Measurements from ENCODE around the gene GPAM. TPM values are rescaled to one million over a fixed set of nuclear protein-coding genes. Genes with fewer than 3 reads are reported as not detected.
"Not testable (repeated sequence)": the region's sequence is repeated elsewhere in the genome, so short reads cannot be mapped to it uniquely, and the experiment has no call there.

The GPAM gene
- polyA plus RNA-seq, 1 of the 3 experiments (the other 2 are of a cell fraction), result 2.1 TPM

- peaks cover 0 to 11% of the 10 kb centered on the region in 2 experiments; a peak in 1 of 4 replicates for H3K4me1 ChIP-seq (ENCODE audit: control insufficient read depth in 1 of 2, insufficient read depth in 2 of 2, low read depth in 1 of 2, low read length in 1 of 2)
- H4K20me1 ChIP-seq (ENCODE audit: insufficient read depth), result no peaks in the 10 kb centered on the region
- no peaks in the 10 kb centered on the region for H3K9me2 ChIP-seq
- no peak overlapping the region for H3K4me2 ChIP-seq
- WGBS (ENCODE audit: low lambda C conversion rate), result 24% methylated on average over 1 of the region's 1 CpG
- no peaks in the 10 kb centered on the region for H3K79me2 ChIP-seq (ENCODE audit: insufficient read depth)
- DNase-seq, result no peak
- H3K27ac ChIP-seq (ENCODE audit: low read depth in 2 of 2, low read length in 1 of 2), result no peak overlapping the region
- CTCF ChIA-PET, result interaction anchor here (0.8 to 1.9 kb wide), 3 partner anchors 16 to 113 kb away, joined by 3 to 4 read pairs (median 3); no protein-coding TSS in a partner anchor
- no peak overlapping the region for H2AFZ ChIP-seq (ENCODE audit: low read depth)
- TF ChIP-seq USF1 (IDR thresholded peaks at IDR 0.05; ENCODE audit: borderline replicate concordance, low read depth), result no peak
- no peak for TF ChIP-seq ELF1 (IDR thresholded peaks at IDR 0.05)
- TF ChIP-seq ZBTB33 (IDR thresholded peaks at IDR 0.05; ENCODE audit: borderline replicate concordance, low read depth), result no peak
- TF ChIP-seq TAF1 (IDR thresholded peaks at IDR 0.05; ENCODE audit: borderline replicate concordance, low read depth, low read length), result no peak
- no peak for TF ChIP-seq CTCF (IDR thresholded peaks at IDR 0.05)
- TF ChIP-seq TEAD4 (IDR thresholded peaks at IDR 0.05; ENCODE audit: borderline replicate concordance, insufficient read depth), result no peak
- no peak for TF ChIP-seq FOXJ3 (CRISPR knock-in tag; IDR thresholded peaks at IDR 0.05)
- TF ChIP-seq YY1 (IDR thresholded peaks at IDR 0.05; ENCODE audit: low read depth), result no peak
- no peak for TF ChIP-seq RAD21 (IDR thresholded peaks at IDR 0.05; ENCODE audit: low read length)
- TF ChIP-seq JUND (IDR thresholded peaks at IDR 0.05), result no peak
- TF ChIP-seq GATA2 (CRISPR knock-in tag; IDR thresholded peaks at IDR 0.05), result no peak
- H3K36me3 ChIP-seq (replicated peaks in 1 of 2; ENCODE audit: control insufficient read depth in 1 of 2, insufficient read depth in 2 of 2, low read length in 1 of 2), result no peaks in the 10 kb centered on the region
- H3K9ac ChIP-seq, result no peak overlapping the region
- H3K27me3 ChIP-seq (ENCODE audit: insufficient read depth), result no peaks in the 10 kb centered on the region
- no peak overlapping the region for H3K4me3 ChIP-seq (ENCODE audit: low read depth in 2 of 2, low read length in 1 of 2)
- H3F3A ChIP-seq (replicated peaks; ENCODE audit: insufficient read depth), result no peaks in the 10 kb centered on the region
- no peaks in the 10 kb centered on the region for H3K9me3 ChIP-seq
- POLR2A ChIA-PET, result no interaction called here
Observed at GRCh38 chr10:112202076-112202475, 18.5 kb upstream of the GPAM start.

GRCh38 chr10:112201334-112201733, 17.8 kb upstream of the GPAM start:
- no peak overlapping the region for H2AFZ ChIP-seq (ENCODE audit: low read depth)
- H3F3A ChIP-seq (replicated peaks; ENCODE audit: insufficient read depth), result no peaks in the 10 kb centered on the region
- WGBS (ENCODE audit: low lambda C conversion rate), result 8% methylated on average over 1 of the region's 1 CpG
- no peaks in the 10 kb centered on the region for H3K79me2 ChIP-seq (ENCODE audit: insufficient read depth)
- no peaks in the 10 kb centered on the region for H3K36me3 ChIP-seq (replicated peaks in 1 of 2; ENCODE audit: control insufficient read depth in 1 of 2, insufficient read depth in 2 of 2, low read length in 1 of 2)
- DNase-seq, result no peak
- no peaks in the 10 kb centered on the region for H3K9me3 ChIP-seq
- CTCF ChIA-PET, result interaction anchor here (0.8 to 1.9 kb wide), 3 partner anchors 15 to 114 kb away, joined by 3 to 4 read pairs (median 3); no protein-coding TSS in a partner anchor
- no peak overlapping the region for H3K4me2 ChIP-seq
- no peaks in the 10 kb centered on the region for H3K27me3 ChIP-seq (ENCODE audit: insufficient read depth)
- TF ChIP-seq MEF2A (IDR thresholded peaks at IDR 0.05; ENCODE audit: borderline replicate concordance, low read depth), result no peak
- no peaks in the 10 kb centered on the region for H3K9me2 ChIP-seq
- no peak overlapping the region for H3K9ac ChIP-seq
- no peak overlapping the region; a peak in 1 of 4 replicates for H3K27ac ChIP-seq (ENCODE audit: low read depth in 2 of 2, low read length in 1 of 2)
- peaks cover 0 to 11% of the 10 kb centered on the region in 2 experiments; a peak in 1 of 4 replicates for H3K4me1 ChIP-seq (ENCODE audit: control insufficient read depth in 1 of 2, insufficient read depth in 2 of 2, low read depth in 1 of 2, low read length in 1 of 2)
- H4K20me1 ChIP-seq (ENCODE audit: insufficient read depth), result no peaks in the 10 kb centered on the region
- H3K4me3 ChIP-seq (ENCODE audit: low read depth in 2 of 2, low read length in 1 of 2), result no peak overlapping the region
- POLR2A ChIA-PET, result interaction anchor here (1.6 kb wide), 1 partner anchor 8 kb away, joined by 7 read pairs; no protein-coding TSS in a partner anchor

GRCh38 chr10:112200259-112200658, 16.7 kb upstream of the GPAM start:
- not testable (repeated sequence) for H3K36me3 ChIP-seq (replicated peaks in 1 of 2; ENCODE audit: control insufficient read depth in 1 of 2, insufficient read depth in 2 of 2, low read length in 1 of 2); H2AFZ ChIP-seq (ENCODE audit: low read depth); H3K27me3 ChIP-seq (ENCODE audit: insufficient read depth); H3K79me2 ChIP-seq (ENCODE audit: insufficient read depth); H3K4me2 ChIP-seq; H3F3A ChIP-seq (replicated peaks; ENCODE audit: insufficient read depth); H4K20me1 ChIP-seq (ENCODE audit: insufficient read depth); H3K9me2 ChIP-seq; H3K4me3 ChIP-seq (ENCODE audit: low read depth in 2 of 2, low read length in 1 of 2); DNase-seq; H3K27ac ChIP-seq (ENCODE audit: low read depth in 2 of 2, low read length in 1 of 2); H3K9ac ChIP-seq; H3K9me3 ChIP-seq
- 12% methylated on average over 5 of the region's 5 CpGs for WGBS (ENCODE audit: low lambda C conversion rate)
- CTCF ChIA-PET, result interaction anchor here (0.9 to 1.9 kb wide), 3 partner anchors 9 to 115 kb away, joined by 4 to 5 read pairs (median 4); no protein-coding TSS in a partner anchor
- peaks cover 0 to 11% of the 10 kb centered on the region in 2 experiments; a peak in 1 of 4 replicates for H3K4me1 ChIP-seq (ENCODE audit: control insufficient read depth in 1 of 2, insufficient read depth in 2 of 2, low read depth in 1 of 2, low read length in 1 of 2)
- POLR2A ChIA-PET, result interaction anchor here (1.6 kb wide), 1 partner anchor 9 kb away, joined by 7 read pairs; no protein-coding TSS in a partner anchor

DNA sequence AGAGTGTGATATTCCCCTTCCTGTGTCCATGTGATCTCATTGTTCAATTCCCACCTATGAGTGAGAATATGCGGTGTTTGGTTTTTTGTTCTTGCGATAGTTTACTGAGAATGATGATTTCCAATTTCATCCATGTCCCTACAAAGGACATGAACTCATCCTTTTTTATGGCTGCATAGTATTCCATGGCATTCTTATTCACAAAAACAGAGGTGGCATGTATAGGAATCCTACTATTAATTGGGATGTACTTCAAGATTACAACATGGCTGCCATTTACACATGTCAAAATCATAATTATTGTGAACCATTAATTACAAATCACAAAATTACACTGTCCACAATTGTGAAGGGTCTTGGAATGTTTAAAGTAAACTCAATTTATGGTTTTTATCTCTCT, 14.1 kb upstream of the GPAM start:
- H3K4me2 ChIP-seq; H3K9me2 ChIP-seq; H3K27me3 ChIP-seq (ENCODE audit: insufficient read depth); H4K20me1 ChIP-seq (ENCODE audit: insufficient read depth); POLR2A ChIA-PET; H2AFZ ChIP-seq (ENCODE audit: low read depth); H3K9me3 ChIP-seq; H3K27ac ChIP-seq (ENCODE audit: low read depth in 2 of 2, low read length in 1 of 2); H3K9ac ChIP-seq; H3F3A ChIP-seq (replicated peaks; ENCODE audit: insufficient read depth); DNase-seq; H3K79me2 ChIP-seq (ENCODE audit: insufficient read depth); H3K36me3 ChIP-seq (replicated peaks in 1 of 2; ENCODE audit: control insufficient read depth in 1 of 2, insufficient read depth in 2 of 2, low read length in 1 of 2); H3K4me3 ChIP-seq (ENCODE audit: low read depth in 2 of 2, low read length in 1 of 2): not testable (repeated sequence)
- WGBS (ENCODE audit: low lambda C conversion rate), result 89% methylated on average over 1 of the region's 2 CpGs
- peaks cover 0 to 11% of the 10 kb centered on the region in 2 experiments; a peak in 1 of 4 replicates for H3K4me1 ChIP-seq (ENCODE audit: control insufficient read depth in 1 of 2, insufficient read depth in 2 of 2, low read depth in 1 of 2, low read length in 1 of 2)
- CTCF ChIA-PET, result interaction anchor here (0.6 kb wide), 1 partner anchor 50 kb away, joined by 3 read pairs; no protein-coding TSS in a partner anchor

All from SK-N-SH (cell line).